Prostate gland (tissue), 2 donors: ENCODE measurements around the gene AKR7A2.

Experiments
- CTCF ChIP-seq, 4 experiments: fragments of 200-600 bp in 2 of 4; fragments of 450-650 bp in 2 of 4; sonication (generic) in 2 of 4; IDR thresholded peaks; 1 replicate in 3 of 4; 2 replicates in 1 of 4; pipeline ENCODE4 v1.5.1; 2016 to 2019; ENCODE audit warnings: antibody characterized with exemption in 4 of 4, mild to moderate bottlenecking in 2 of 4, moderate library complexity in 2 of 4
- POLR2A ChIP-seq: fragments of 450-650 bp; IDR thresholded peaks from one replicate; pipeline ENCODE4 v1.6.1; 2016; ENCODE audit warnings: antibody characterized with exemption, mild to moderate bottlenecking
- POLR2AphosphoS5 ChIP-seq: sonication (generic); formaldehyde crosslinking; IDR thresholded peaks from one replicate; pipeline ENCODE4 v1.6.1; 2017; ENCODE audit warnings: antibody characterized with exemption

GRCh38 chr1:19353596-19353995 is 41.7 kb upstream of the AKR7A2 start:
- TF ChIP-seq POLR2AphosphoS5 (no peak), POLR2A (no peak), CTCF (IDR thresholded peaks at IDR 0.05) (no peak)
